PC-3 (cell line): ENCODE results near the gene NOC3L. TPM values are rescaled to one million over a fixed set of nuclear protein-coding genes. Genes with fewer than 3 reads are reported as not detected.

Experiments used
- ATAC-seq: fragments of 200-7000 bp; cut with Tn5 transposase; 2 replicates; pipeline ENCODE4 v1.9.1; 2020; ENCODE audit warnings: mild to moderate bottlenecking, moderate library complexity
- BruUV-seq: library from RNA; stranded (reverse); fragments of 400-500 nt; replicated peaks from 2 replicates; lab custom pipeline; 2021; lab: Mats Ljungman, UMichigan
- CTCF ChIA-PET: fragments of 300-600 bp; sonication (Branson Sonifier 250); formaldehyde crosslinking; loops from one replicate; lab custom pipeline; 2022; ENCODE audit warnings: antibody characterized with exemption; lab: Charles Lee
- POLR2A ChIA-PET: fragments of 300-600 bp; sonication (Branson Sonifier 250); formaldehyde crosslinking; loops from one replicate; lab custom pipeline; 2022; ENCODE audit warnings: antibody characterized with exemption; ENCODE audit not compliant: unreplicated experiment; lab: Charles Lee
- DNase-seq: peaks from one replicate; pipeline ENCODE4 v3.0.0-alpha.2; 2015
- H2AFZ ChIP-seq: fragments of 300-600 bp; sonication (generic); 2 replicates; pipeline ENCODE4 v1.6.0; 2016; ENCODE audit warnings: antibody characterized with exemption, low read length
- H3F3A ChIP-seq: fragments of 300-600 bp; sonication (generic); one replicate; pipeline ENCODE4 v1.6.0; 2017; ENCODE audit warnings: antibody characterized with exemption, low read length, control low read depth, mild to moderate bottlenecking; ENCODE audit not compliant: unreplicated experiment
- H3K27ac ChIP-seq: fragments of 300-600 bp; sonication (generic); 2 replicates; pipeline ENCODE4 v1.5.1; 2016; ENCODE audit warnings: mild to moderate bottlenecking, low read length
- H3K27me3 ChIP-seq: fragments of 300-600 bp; sonication (generic); 2 replicates; pipeline ENCODE4 v1.6.1; 2016; ENCODE audit warnings: low read length, mixed read lengths
- H3K36me3 ChIP-seq: fragments of 300-600 bp; sonication (generic); 2 replicates; pipeline ENCODE4 v1.6.1; 2016; ENCODE audit warnings: low read depth, mixed run types, low read length, mixed read lengths
- H3K4me1 ChIP-seq: fragments of 300-600 bp; sonication (generic); 2 replicates; pipeline ENCODE4 v1.5.1; 2016; ENCODE audit warnings: low read length; ENCODE audit not compliant: insufficient read depth
- H3K4me2 ChIP-seq: fragments of 300-600 bp; sonication (generic); 2 replicates; pipeline ENCODE4 v1.6.0; 2016; ENCODE audit warnings: low read length
- H3K4me3 ChIP-seq: fragments of 300-600 bp; sonication (generic); 2 replicates; pipeline ENCODE4 v1.5.1; 2016; ENCODE audit warnings: mild to moderate bottlenecking, low read length, mixed read lengths
- H3K79me2 ChIP-seq: fragments of 300-600 bp; sonication (generic); 2 replicates; pipeline ENCODE4 v1.6.1; 2017; ENCODE audit warnings: low read length, mixed read lengths
- H3K9ac ChIP-seq: fragments of 300-600 bp; sonication (generic); 2 replicates; pipeline ENCODE4 v1.6.0; 2016; ENCODE audit warnings: mild to moderate bottlenecking, low read length
- H3K9me2 ChIP-seq: fragments of 300-600 bp; sonication (generic); replicated peaks from 2 replicates; pipeline ENCODE4 v1.6.1; 2016; ENCODE audit warnings: mixed run types, low read length, mixed read lengths
- H3K9me3 ChIP-seq: fragments of 300-600 bp; sonication (generic); 2 replicates; pipeline ENCODE4 v1.6.1; 2016; ENCODE audit warnings: low read length, mixed read lengths
- H4K20me1 ChIP-seq: fragments of 300-600 bp; sonication (generic); 2 replicates; pipeline ENCODE4 v1.6.1; 2016; ENCODE audit warnings: low read length, mixed read lengths
- CTCF ChIP-seq: fragments of 300-600 bp; sonication (generic); conservative IDR thresholded peaks from 2 replicates; pipeline ENCODE4 v1.5.1; 2017; ENCODE audit warnings: antibody characterized with exemption, low read depth, mild to moderate bottlenecking, low read length
- EZH2 ChIP-seq: fragments of 300-600 bp; sonication (generic); IDR thresholded peaks from one replicate; pipeline ENCODE4 v1.6.1; 2017; ENCODE audit warnings: antibody characterized with exemption, mild to moderate bottlenecking, low read length; ENCODE audit not compliant: unreplicated experiment
- EZH2phosphoT487 ChIP-seq: fragments of 300-600 bp; sonication (generic); IDR thresholded peaks from 2 replicates; pipeline ENCODE4 v1.6.1; 2018; ENCODE audit warnings: mild to moderate bottlenecking, antibody characterized with exemption, low read length, borderline replicate concordance
- intact Hi-C: fragments of 100-400 bp; cut with micrococcal nuclease; formaldehyde crosslinking; loops from 2 replicates; pipeline ENCODE4 v1.9.0; 2023
- total RNA-seq: library from RNA; depleted of rRNA; stranded (reverse); fragments of >200 nt; gene quantifications from 2 replicates; pipeline ENCODE4 v1.2.3, GENCODE V29; 2014

The NOC3L gene
- total RNA-seq, 1 experiment from 2014 or later = 19.4 TPM

GRCh38 chr10:94370501-94370900 is 7.8 kb upstream of the NOC3L start:
- BruUV-seq = no TSS peak
- no peak for TF ChIP-seq EZH2
- no peak for TF ChIP-seq CTCF
- no peak for TF ChIP-seq EZH2phosphoT487
- POLR2A ChIA-PET = no interaction called here

GRCh38 chr10:94366382-94366781 is 3.6 kb upstream of the NOC3L start:
- TF ChIP-seq CTCF (no peak), EZH2 (no peak), EZH2phosphoT487 (no peak)
- Histone ChIP-seq H3K27ac (no peak overlapping the region), H3F3A (no peaks in the 10 kb centered on the region), H3K4me2 (no peak overlapping the region), H3K4me1 (peaks cover 4% of the 10 kb centered on the region), H3K9ac (no peak overlapping the region), H3K36me3 (no peaks in the 10 kb centered on the region; the same call in 1 of the 2 replicates), H2AFZ (no peak overlapping the region), H3K9me3 (no peaks in the 10 kb centered on the region), H3K79me2 (peaks cover 14% of the 10 kb centered on the region), H3K4me3 (no peak overlapping the region), H3K27me3 (no peaks in the 10 kb centered on the region), H3K9me2 (no peaks in the 10 kb centered on the region), H4K20me1 (no peaks in the 10 kb centered on the region)
- ChIA-PET POLR2A (no interaction called here), CTCF (interaction anchor here (1.1 kb wide), 1 partner anchor 78 kb away, joined by 4 read pairs; no protein-coding TSS in a partner anchor)
- no peak for DNase-seq
- ATAC-seq = no peak
- no TSS peak for BruUV-seq
- intact Hi-C loops = no loop called here

More at GRCh38 chr10:94370501-94370900, 7.8 kb upstream of the NOC3L start:
- no peak overlapping the region for H3K27ac ChIP-seq
- no peaks in the 10 kb centered on the region for H3K9me3 ChIP-seq
- no peaks in the 10 kb centered on the region for H3K4me1 ChIP-seq
- H3K4me2 ChIP-seq = no peak overlapping the region
- H4K20me1 ChIP-seq = no peaks in the 10 kb centered on the region
- H3K9me2 ChIP-seq = no peaks in the 10 kb centered on the region
- intact Hi-C loops = no loop called here
- H2AFZ ChIP-seq = no peak overlapping the region
- no peak for ATAC-seq
- H3K79me2 ChIP-seq = no peaks in the 10 kb centered on the region
- DNase-seq = no peak
- CTCF ChIA-PET = no interaction called here
- H3F3A ChIP-seq = no peaks in the 10 kb centered on the region
- H3K4me3 ChIP-seq = no peak overlapping the region
- H3K27me3 ChIP-seq = no peaks in the 10 kb centered on the region
- H3K9ac ChIP-seq = no peak overlapping the region
- no peaks in the 10 kb centered on the region for H3K36me3 ChIP-seq

GRCh38 chr10:94364482-94364881 is 1.7 kb upstream of the NOC3L start:
- Histone ChIP-seq H3K9ac (no peak overlapping the region), H3K9me3 (no peaks in the 10 kb centered on the region), H2AFZ (no peak overlapping the region), H3K36me3 (no peaks in the 10 kb centered on the region; the same call in 1 of the 2 replicates), H3K4me3 (no peak overlapping the region), H3K4me2 (no peak overlapping the region), H3K4me1 (peaks cover 4% of the 10 kb centered on the region), H3K79me2 (peaks cover 31% of the 10 kb centered on the region), H4K20me1 (no peaks in the 10 kb centered on the region), H3K27me3 (no peaks in the 10 kb centered on the region), H3F3A (no peaks in the 10 kb centered on the region), H3K9me2 (no peaks in the 10 kb centered on the region), H3K27ac (no peak overlapping the region)
- intact Hi-C loops = loop anchor here (5.0 kb wide), 1 partner anchor 78 kb away; no protein-coding TSS in a partner anchor
- BruUV-seq = no TSS peak
- CTCF ChIA-PET = no interaction called here
- TF ChIP-seq EZH2phosphoT487 (no peak), CTCF (no peak), EZH2 (no peak)
- POLR2A ChIA-PET = no interaction called here
- DNase-seq (no peak), ATAC-seq (no peak)
